Uterus (tissue), 4 donors: Measurements from ENCODE around the gene PTPRE. TPM values are rescaled to one million over a fixed set of nuclear protein-coding genes. Genes with fewer than 3 reads are reported as not detected.

Experiments
- DNase-seq, 2 donors: peaks; one replicate each; pipeline ENCODE4 v3.0.0-alpha.2; 2019 to 2020
- H3K27ac ChIP-seq, 2 donors: fragments of 200-600 bp; sonication (generic); 1 replicate in 1 of 2; 2 replicates in 1 of 2; pipeline ENCODE4 v1.5.1; 2016 to 2018
- H3K27me3 ChIP-seq, 2 donors: fragments of 200-600 bp; sonication (generic); one replicate each; pipeline ENCODE4 v1.5.1; 2018 to 2019; ENCODE audit warnings: control low read depth in 1 of 2
- H3K36me3 ChIP-seq, 2 donors: fragments of 200-600 bp; sonication (generic); one replicate each; pipeline ENCODE4 v1.5.1; 2019; ENCODE audit warnings: control low read depth in 1 of 2
- H3K4me1 ChIP-seq, 2 donors: fragments of 200-600 bp; sonication (generic); one replicate each; pipeline ENCODE4 v1.5.1; 2018 to 2019; ENCODE audit warnings: control low read depth in 1 of 2
- H3K4me3 ChIP-seq, 2 donors: fragments of 200-600 bp; sonication (generic); 1 replicate in 1 of 2; 2 replicates in 1 of 2; pipeline ENCODE4 v1.5.1; 2018 to 2019; ENCODE audit warnings: mild to moderate bottlenecking in 1 of 2
- H3K9me3 ChIP-seq, 2 donors: fragments of 200-600 bp; sonication (generic); one replicate each; pipeline ENCODE4 v1.5.1; 2019; ENCODE audit warnings: control low read depth in 1 of 2
- CTCF ChIP-seq, 4 experiments: fragments of 200-600 bp in 2 of 4; fragments of 450-650 bp in 2 of 4; sonication (generic) in 2 of 4; IDR thresholded peaks; one replicate each; pipeline ENCODE4 v1.5.1; 2016 to 2019; ENCODE audit warnings: antibody characterized with exemption in 4 of 4, mild to moderate bottlenecking in 2 of 4, moderate library complexity in 1 of 4
- POLR2A ChIP-seq, 2 donors: fragments of 450-650 bp; IDR thresholded peaks; one replicate each; pipeline ENCODE4 v1.6.1; 2016; ENCODE audit warnings: antibody characterized with exemption in 2 of 2, mild to moderate bottlenecking in 1 of 2, moderate library complexity in 1 of 2
- intact Hi-C: fragments of 100-400 bp; cut with DNase I; formaldehyde crosslinking; loops from one replicate; pipeline ENCODE4 v1.15.1; 2023; ENCODE audit warnings: low total_unique reads
- total RNA-seq, 4 donors: library from RNA; depleted of rRNA in 3 of 4; stranded (reverse); fragments of >200 nt in 3 of 4; gene quantifications; one replicate each; pipeline versions ENCODE4 v1.1.0 to v1.2.4, GENCODE V29; 2014 to 2023
- donor health status: DM: yes; HTN: yes; CAD: no.

The PTPRE gene
- total RNA-seq, 4 donors from 2014 or later: 9.4 to 18.9 (median 16.3) TPM

- DNase-seq: no peak
- TF ChIP-seq CTCF (IDR thresholded peaks at IDR 0.05) (no peak), POLR2A (IDR thresholded peaks at IDR 0.05) (no peak)
- Histone ChIP-seq H3K4me3 (no peak overlapping the region), H3K4me1 (no peaks in the 10 kb centered on the region), H3K27me3 (no peaks in the 10 kb centered on the region), H3K9me3 (no peaks in the 10 kb centered on the region), H3K36me3 (no peaks in the 10 kb centered on the region), H3K27ac (no peak overlapping the region)
- intact Hi-C loops: no loop called here
Observed at GRCh38 chr10:128043259-128044045, 136.5 kb downstream of the PTPRE start.

- no peak for TF ChIP-seq POLR2A (IDR thresholded peaks at IDR 0.05)
- no peak for TF ChIP-seq CTCF (IDR thresholded peaks at IDR 0.05)
- Histone ChIP-seq H3K36me3 (no peaks in the 10 kb centered on the region), H3K9me3 (no peaks in the 10 kb centered on the region), H3K4me1 (no peaks in the 10 kb centered on the region), H3K27ac (no peak overlapping the region), H3K27me3 (no peaks in the 10 kb centered on the region), H3K4me3 (no peak overlapping the region)
- DNase-seq: no peak
- intact Hi-C loops: no loop called here
Observed at GRCh38 chr10:128044186-128044585, 137.3 kb downstream of the PTPRE start.

- no peaks in the 10 kb centered on the region for H3K4me1 ChIP-seq
- intact Hi-C loops: no loop called here
- TF ChIP-seq POLR2A (IDR thresholded peaks at IDR 0.05): no peak
- TF ChIP-seq CTCF (IDR thresholded peaks at IDR 0.05): no peak
- no peak for DNase-seq
- no peak overlapping the region for H3K4me3 ChIP-seq
- no peaks in the 10 kb centered on the region for H3K27me3 ChIP-seq
- H3K27ac ChIP-seq: no peak overlapping the region
- no peaks in the 10 kb centered on the region for H3K9me3 ChIP-seq
- no peaks in the 10 kb centered on the region for H3K36me3 ChIP-seq
Observed at GRCh38 chr10:128044961-128045832, 138.3 kb downstream of the PTPRE start.

- intact Hi-C loops: no loop called here
Observed at GRCh38 chr10:128045833-128046120, 138.9 kb downstream of the PTPRE start.

More at GRCh38 chr10:128045833-128046120, 138.9 kb downstream of the PTPRE start:
- no peaks in the 10 kb centered on the region for H3K27me3 ChIP-seq
- no peaks in the 10 kb centered on the region for H3K4me1 ChIP-seq
- no peaks in the 10 kb centered on the region for H3K9me3 ChIP-seq
- H3K4me3 ChIP-seq: no peak overlapping the region
- DNase-seq: no peak
- H3K36me3 ChIP-seq: no peaks in the 10 kb centered on the region
- H3K27ac ChIP-seq: no peak overlapping the region
- no peak for TF ChIP-seq POLR2A (IDR thresholded peaks at IDR 0.05)
- no peak for TF ChIP-seq CTCF (IDR thresholded peaks at IDR 0.05)
